ENCODE results near the gene DHRS13.
A peak's percentile ranks its signal among the peaks of the same experiment; 100 is the strongest.

Gene DHRS13, protein sequence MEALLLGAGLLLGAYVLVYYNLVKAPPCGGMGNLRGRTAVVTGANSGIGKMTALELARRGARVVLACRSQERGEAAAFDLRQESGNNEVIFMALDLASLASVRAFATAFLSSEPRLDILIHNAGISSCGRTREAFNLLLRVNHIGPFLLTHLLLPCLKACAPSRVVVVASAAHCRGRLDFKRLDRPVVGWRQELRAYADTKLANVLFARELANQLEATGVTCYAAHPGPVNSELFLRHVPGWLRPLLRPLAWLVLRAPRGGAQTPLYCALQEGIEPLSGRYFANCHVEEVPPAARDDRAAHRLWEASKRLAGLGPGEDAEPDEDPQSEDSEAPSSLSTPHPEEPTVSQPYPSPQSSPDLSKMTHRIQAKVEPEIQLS

DNA sequence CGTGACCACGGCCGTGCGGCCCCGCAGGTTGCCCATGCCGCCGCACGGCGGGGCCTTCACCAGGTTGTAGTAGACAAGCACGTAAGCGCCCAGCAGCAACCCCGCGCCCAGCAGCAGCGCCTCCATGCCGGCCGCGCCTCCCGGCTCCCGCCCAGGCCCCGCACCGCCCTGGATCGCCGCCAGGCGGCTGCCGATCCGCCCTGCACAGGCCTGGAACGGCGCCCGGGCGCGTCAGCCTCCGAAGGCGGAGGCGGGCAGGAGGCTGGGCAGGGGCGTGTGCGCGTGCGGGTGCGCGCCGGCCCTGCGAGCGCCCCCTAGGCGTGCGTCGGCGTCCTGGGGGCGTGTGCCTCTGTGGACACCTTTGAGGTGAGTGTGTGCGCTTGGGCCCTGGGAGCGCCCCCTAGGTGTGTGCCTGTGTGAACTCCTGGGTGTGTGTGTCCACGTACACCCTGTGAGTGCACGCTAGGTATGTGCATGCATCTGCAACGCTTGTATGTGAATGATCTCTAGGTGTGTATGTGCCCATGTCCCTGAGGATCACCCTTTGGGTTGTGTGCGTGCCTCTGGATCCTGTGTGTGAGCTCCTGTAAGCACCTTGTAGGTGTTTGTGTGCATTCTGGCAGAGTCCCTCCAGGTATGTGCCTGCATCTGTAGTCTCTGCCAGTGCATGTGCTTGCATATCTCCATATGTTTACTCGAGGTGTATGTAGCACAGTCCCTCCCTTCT, at the start of gene DHRS13:
DHRS13 (minus strand) TSS at position 261 of the 727 bp plus-strand sequence; CDS start at position 126, 135 bp downstream.
- DNase-seq, result peak; percentile 42

DNA sequence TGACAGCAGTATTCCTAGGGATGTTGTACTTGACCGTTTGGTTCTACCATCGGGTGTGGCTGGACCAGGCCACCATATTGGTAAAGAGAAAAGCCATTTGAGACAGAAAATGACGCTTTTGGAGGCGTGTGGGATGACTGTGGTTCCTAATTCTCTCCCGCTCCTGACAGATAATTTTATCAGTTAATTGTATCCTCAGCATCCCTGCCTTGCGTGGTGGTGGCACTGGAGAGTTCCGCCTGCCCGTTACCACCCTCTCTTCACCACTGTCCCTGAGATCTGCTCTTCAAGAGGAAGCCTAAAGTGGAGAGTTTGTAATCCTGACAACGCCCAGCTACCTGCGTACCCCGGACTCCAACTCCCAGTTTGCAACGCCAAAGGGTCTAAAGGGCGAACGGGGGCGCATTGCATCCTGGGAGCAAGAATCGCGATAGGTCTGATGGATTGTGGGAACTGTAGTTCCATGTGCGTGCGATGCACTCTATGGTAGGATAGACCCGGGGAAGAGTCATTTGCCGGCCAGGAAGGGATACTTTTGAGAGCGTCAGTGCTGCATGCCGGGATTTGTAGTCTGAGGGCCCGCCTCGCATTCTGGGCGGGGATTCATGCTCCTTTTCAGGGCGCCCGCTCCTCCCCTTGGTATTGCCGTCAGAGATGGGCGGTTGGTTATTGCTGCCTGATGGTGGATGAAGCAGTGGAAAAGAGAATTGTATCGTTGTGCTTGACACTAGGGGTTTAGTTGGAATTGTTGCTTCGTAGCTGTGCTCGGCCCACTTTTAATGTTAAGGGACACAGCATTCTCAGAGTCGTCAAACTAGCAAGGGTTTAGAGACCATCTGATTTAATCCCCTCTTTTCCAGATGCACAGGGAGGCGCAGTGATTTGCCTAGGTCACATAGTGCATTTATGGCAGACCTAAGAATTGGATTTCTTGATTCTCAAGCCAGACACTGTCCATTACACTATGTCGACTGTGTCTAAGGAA, 49.4 kb upstream of the DHRS13 start:
- DNase-seq, result peak; percentile 88

DNA sequence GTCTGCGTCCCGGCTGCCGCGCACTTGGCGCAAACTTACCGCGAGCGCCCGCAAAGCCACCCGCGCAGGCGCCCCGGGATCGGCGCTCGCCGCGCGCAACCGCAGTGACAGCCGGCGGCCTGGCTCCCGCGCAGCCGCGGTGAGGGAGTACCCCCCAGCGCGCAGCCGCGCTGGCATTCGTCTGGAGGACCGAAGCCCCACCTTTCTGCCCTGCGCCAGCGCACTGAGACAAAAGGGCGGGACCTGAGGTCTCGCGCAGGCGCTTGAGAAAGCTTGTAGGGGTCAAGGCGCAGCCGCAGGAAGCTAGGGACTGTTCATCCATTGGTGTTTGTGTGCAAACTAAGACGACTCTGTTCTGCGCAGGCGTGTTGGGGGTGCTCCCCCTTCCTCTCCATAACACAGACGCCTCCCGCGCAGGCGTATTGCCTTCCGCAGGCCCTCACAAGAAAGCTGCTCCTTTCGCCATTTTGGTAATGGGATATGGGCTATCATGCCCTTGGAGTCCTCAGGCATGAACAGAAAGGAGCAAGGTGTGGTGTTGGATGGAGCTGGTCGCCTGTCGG, 48.6 kb upstream of the DHRS13 start, which contains the start of gene PHF12:
PHF12 (minus strand) TSS at position 91 of the 563 bp plus-strand sequence. CDS start 558 bp downstream, outside the sequence.
- DNase-seq, result peak; percentile 95

DNA sequence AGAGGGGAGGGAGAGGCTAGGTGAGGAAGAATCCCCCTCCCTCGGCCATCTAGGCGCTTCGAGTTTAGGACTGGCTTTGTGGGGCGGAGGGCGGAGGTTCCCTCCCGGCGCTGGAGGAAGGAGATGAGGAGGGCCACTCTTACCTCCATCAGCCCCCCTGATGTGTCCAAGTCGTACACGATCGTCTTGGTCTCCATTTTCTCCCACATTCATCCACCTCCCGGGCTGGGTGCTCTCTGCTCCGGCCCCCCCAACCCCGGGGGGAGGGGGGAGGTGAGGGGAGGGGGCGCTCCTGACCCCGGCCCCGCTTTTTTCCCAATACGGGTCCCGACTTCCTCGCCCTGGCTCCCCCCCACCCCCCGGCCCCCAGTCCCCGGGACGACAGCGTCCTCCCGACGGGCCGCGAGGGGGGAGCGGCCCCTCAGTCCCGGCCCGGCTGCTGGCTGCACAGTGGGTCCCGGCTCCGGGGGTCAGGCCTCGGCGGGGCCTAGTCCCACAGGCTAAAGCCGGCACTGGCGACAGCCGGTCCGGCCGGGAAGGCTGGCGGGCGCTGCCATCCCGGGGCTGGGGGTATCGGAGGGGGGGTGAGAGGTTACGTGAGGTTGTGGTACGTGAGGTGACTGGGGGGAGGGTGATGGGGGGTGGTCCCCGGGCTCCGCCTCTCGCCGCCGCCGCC, 48.0 kb upstream of the DHRS13 start:
- DNase-seq, result no peak

DNA sequence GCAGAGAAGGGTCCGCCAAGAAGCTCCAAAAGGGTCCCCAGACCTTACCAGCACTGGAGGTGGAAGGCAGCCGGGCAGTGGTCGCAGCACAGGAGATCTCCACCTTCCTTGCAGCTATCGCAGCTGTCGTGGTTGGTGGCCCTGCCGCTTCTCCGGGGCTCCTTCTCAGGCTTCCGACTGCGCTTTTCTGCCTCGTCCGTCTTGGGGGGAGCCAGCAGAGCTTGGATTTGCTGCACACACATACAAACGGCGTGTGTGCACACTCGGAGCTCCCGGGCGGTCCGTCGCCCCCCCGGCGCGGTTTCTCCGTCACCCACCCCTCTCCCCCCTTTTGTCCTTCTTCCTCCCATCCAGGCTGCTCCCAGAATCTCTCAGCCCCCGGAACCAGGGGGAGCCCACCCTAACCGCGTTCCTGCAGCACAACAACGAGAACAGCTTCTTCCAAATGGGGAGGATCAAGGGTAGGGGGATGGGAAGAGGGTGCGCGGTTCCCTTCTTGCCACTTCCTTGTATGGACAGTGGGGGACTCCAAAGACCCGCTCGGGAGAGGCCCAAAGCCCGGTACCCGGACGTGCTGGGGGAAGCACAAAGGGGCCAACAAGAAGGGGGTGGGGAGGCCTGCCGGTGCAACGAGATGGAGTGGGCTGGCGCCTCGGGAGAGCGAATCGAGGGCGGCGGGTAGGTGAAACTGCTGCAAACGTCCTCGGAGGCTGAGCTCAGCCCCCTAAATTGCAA, 47.3 kb upstream of the DHRS13 start:
- no peak for DNase-seq

DNA sequence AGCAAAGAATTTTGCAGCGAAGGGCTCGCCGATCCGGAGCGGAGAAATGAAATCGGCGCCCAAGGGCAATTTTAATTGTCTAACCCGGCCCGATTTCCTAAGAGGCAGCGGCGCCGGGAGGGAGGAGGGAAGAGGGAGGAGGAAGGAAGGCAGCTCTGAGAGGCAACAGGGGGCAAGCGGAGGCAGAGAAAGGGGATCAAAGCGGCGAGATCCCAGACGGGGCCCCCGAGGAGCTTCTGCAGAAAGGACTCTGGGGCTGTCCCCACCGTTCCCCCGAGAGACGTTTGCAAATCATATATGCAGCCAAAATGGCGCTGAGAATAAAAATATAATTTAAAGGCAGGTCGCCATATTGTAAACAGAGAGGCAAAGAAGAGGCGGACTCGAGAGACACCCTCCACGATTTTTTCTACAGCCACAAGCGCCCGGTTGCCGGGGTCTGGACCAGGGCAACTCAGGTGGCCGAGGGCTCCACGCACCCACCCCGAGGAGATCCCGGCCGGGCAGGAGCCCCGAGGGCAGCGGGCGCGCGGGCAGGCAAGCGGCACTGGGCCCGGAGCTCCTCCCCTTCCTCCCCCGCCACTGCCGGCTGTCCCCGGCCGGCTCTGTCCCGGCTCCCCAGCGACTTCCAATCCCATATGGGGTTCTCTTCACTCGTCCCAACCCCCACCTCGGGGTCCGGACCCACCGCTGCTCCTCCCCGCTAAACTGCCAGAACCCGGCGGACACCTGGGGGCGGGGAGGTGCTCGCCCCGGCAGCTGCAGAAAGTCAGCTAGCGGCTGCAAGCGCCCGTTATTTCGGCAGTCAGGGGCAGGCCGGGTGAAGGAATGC, 46.5 kb upstream of the DHRS13 start:
- no peak for DNase-seq

DNA sequence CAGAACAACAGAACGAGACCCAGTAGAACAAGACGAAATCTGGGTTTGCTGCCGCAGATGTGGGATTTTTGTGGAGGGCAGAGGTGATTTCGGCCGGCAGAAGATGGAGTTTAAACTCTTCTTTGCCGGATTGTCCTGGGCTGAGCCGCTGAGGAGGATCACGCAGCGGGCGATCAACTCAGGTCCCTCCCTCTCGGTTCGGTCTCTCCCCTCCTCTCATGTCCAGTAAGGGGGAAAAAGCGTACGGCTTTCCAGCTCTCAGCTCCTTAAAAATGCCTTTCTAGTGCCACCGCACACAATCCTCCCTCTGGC, 46.0 kb upstream of the DHRS13 start:
- no peak for DNase-seq

DNA sequence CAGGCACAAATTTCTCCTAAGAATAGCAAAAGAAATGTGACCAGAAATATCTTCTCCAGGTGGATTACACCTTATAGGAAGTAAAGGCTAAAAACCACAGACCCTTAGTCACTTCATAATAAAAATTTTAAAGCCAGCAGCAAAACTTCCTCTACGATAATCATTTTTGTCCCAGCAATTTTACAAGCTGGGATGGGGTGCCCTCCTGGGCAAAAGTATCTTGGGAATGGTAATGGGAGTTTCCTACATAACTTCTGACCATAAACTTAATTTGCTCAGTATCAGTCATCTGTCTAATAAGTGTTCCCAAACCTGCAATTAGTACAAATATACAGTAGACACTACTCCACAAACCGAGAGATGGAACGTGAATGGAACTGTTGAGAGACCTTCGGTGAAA, 45.5 kb upstream of the DHRS13 start:
- no peak for DNase-seq

DNA sequence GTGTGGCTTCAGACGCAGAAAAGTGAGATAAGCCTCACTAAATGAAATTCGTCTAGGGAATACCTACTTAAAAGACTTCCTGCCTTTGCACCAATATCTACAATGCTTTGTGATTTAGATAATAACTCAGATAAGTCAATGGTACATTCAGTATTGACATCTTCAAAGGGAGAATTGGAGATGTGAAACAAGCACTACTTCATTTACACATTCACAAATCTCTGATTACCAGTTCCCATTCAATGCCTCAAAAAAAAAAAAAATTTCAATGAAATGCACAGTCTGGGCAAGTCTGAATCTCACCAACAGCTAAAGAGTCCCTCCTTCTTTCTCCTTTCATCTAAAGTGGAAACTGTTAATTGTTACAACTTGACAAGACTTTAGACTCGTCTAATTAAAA, 44.8 kb upstream of the DHRS13 start:
- no peak for DNase-seq

DNA sequence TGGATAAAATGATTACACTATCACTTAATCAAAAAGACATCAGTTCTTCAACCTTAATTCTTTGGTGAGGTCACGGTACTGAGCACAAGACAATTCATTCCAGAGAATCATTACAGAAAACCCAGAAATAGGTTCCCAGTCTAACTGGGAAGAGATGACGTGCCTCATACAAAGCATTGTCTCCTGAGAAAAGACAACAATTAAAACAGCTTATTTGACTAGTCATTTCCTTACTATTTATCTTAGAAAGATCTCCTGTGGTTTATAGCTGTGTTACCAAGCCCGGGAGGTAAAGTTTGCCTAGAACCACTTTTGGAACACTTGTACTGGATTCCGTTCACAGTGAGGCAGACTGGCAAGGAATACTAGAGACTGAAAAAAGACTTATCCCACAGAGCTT, 43.4 kb upstream of the DHRS13 start:
- no peak for DNase-seq

DNA sequence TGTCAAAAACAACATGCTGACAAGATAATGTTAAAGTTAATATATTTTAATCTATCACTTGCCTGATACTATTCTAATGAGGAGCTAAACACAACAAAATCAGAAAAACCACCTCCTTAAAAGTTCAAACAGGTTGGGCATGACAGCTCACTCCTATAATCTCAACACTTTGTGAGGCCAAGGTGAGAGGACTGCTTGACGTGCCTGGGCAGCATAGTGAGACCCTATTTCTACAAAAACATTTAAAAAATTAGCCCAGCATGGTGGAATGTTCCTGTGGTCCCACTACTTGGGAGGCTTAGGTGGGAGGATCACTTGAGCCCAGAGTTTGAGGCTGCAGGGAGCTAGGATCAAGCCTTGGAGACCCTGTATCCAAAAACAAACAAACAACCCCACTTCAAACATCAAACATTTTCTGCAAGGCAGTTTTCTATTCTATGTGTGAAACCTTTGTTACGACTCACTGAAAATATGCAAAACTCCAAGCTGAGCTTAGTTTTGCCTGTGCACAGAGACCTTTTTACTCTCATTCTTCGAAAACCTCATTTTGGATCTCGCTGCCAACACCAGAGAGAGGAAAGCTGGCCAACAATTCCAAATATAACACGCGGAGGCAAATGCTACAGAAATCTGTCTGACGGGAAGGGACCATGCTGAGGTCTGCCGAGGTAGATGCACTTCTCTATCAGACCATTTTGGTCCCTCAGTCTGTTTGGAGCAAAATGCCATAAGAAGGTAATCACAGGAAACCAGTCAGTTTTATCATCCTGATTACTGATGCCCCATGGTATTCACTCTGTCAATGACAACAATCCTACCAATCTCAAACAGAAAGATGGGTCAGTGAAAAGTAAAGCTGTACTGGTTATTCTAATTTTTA, 42.2 kb upstream of the DHRS13 start:
- no peak for DNase-seq

DNA sequence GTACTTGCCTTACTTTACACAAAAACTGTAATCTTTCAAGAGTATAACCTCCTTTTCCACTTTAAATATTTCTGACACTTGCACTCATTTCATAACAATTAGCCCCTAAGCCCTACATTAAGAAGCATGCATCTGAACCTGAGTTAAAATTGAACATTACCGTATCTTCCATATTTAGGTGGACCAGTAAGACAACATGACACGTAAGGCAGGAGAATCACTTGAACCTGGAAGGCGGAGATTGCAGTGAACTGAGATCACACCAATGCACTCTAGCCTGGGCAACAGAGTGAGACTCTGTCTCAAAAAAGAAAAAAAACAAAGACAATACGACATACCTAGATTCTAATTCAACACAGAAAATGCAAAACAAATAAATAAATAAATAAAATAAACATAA, 41.5 kb upstream of the DHRS13 start:
- no peak for DNase-seq

DNA sequence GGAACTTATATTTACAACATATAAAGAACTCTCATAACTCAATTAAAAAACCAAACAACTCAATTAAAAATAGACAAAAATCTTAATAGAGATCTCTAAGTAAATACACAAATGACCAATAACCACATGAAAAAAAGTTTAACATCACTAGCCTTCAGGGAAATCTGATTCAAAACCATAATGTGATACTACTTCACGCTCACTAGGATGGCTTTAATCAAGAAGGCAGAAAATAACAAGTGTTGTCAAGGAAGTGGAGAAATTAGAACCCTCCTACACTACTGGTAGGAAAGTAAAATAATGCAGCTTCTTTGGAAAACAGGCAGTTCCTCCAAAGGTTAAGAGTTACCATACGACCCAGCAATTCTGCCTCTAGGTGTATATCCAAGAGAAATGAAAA, 40.0 kb upstream of the DHRS13 start:
- DNase-seq, result no peak

DNA sequence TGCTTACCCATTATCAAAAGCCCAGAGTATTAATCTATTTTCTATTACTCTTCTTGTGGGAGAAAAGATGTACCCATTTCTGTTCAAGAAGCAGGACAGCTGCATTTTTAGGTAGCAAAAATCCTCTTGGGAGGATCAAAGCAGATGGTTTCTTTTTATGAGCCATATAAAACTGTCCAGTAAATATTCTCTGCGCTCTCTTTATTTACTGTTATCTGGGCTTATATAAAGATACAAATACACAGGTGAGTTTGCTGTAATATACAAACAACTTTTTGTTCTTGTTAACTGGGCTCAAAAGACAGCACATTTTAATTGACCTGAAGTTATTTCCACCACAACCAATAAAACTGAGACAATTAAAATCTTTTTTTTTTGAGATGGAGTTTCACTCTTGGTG, 38.4 kb upstream of the DHRS13 start:
- no peak for DNase-seq

DNA sequence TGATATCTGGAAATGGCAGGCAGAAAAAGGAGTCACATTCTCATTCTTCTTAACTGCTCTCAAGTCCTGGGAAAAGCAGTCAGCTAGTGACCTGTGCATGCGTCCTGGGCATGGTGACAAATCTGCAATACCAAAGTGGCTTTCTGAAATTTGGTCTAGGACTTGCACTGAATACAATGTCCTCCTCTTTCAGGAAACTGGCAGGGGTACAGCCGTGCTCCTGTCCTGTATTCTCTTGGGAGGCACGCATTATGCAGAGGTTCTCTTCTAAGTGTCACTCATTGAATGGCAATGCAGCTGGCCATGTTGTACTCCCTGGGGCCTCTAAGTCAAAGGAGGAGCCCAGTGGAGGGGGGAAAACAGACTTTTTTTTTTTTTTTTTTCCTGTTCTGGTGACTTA, 37.8 kb upstream of the DHRS13 start:
- DNase-seq, result no peak

DNA sequence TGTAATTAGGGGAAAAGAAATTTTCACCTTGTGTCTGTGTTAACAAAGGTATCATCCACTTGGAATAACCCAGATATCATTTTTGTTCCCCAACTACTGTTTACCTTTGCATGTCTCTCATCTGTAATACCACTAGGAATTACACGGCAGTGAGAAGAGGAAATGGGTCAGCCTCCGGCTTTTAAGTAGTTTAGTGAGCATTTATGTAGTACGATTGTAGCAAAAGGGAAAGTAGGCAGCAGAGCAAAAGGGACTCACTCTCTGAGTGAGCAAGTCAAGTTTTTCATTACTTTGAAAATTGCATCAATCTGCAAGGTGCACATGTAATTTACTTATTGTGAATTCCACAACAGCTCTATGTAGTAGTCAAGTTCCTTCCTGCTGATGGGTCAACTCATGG, 37.3 kb upstream of the DHRS13 start:
- no peak for DNase-seq

DNA sequence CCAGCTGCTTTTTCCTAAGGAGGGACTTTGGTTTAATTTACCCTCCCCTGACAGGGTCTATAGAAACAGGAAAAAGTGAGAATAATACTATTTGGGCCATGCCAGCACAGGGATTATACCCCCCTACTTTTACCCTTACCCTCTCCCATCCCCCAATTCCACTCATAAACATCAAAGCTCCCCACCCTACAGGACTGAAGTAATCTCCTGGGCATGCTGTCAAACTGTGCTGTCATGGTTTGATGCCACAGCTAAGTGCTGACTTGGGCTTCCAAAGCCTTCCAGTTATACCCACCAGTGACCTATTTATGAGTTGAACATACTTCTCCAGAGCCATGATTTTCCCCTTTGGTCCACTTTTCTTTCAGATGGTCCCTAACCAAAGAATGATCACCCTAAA, 35.7 kb upstream of the DHRS13 start:
- DNase-seq, result no peak

DNA sequence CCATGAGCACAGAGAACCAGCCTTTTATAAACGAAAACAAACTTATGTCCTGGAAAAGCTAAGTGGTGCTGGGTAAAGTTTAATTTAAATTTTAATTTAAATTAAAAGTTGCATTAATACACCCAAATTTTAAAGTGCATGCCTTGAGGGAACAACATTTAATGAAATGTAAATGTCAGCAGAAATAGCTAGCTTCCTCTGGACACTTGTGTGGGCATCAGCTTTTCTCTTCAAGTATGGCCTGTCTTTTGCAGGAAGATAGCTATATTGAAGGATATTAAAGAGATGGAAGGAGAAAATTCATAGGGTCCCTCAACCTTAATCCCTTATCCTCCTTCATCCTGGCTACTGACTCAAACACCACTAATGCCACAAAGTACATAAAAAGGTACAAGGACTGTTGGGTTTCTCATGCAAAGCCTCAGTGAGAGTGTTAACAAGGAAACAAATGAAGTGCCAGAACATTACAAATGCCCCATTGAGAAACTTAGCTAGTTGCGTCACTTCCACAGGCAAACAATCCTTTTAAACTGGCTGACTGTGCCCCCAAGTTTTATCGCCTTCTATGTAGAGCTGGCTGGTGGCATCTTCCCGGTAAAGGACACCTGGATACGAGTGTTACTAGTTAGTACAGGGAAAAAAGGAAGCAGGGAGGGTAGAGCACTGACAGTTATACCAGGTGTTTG, 34.3 kb upstream of the DHRS13 start:
- peak; percentile 30 for DNase-seq

Measured in GF-D8 (cell line).